Measurements from ENCODE around the gene IFIT2. TPM values are rescaled to one million over a fixed set of nuclear protein-coding genes. Genes with fewer than 3 reads are reported as not detected.
"Not testable (repeated sequence)": the region's sequence is repeated elsewhere in the genome, so short reads cannot be mapped to it uniquely, and the experiment has no call there.

IFIT2 gene
- total RNA-seq, 4 donors from 2014 or later, result 0.67 to 2.2 (median 1.9) TPM

DNA sequence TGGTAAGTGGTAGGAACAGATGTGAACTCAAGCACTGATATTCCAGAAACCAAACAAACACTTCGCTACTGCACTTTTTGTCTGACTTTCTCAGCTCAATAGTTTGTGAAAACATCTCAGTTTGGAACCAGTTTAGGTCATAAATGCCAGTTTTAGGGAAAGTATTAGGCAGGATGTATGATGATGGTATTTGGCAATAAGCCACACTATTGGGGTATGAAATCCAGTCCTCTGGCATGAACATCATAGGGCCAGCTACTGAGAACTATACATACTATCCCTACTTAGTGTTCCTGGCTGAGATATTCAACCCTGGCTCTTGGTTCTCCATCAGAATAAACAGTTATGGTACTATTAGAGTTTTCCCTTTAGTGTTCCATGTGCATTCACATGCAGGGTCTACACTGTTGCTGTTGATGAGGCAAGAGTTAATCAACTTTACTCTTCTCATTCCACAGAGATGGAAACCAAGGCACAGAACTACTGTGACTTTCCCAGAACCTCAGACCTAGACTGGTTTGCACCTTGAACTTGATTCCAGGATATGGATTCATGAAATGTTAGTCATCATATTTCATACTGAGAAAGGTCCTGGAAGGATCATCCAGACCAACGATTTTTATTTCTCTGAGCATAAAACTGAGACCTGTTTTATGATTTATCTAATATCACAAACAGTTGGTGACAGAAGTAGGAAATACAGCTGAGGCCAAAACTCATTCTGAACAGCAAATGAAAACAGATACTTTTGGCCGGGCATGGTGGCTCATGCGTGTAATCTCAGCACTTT, 20.0 kb upstream of the IFIT2 start:
- H3K4me3 ChIP-seq (ENCODE audit: low read depth, poor library complexity, severe bottlenecking), result no peak overlapping the region
- 68 to 78% methylated on average over 4 of the region's 4 CpGs for whole genome bisulfite sequencing, 2 donors
- DNase-seq (ENCODE audit: low spot score in 2 of 2), result no peak
- TF ChIP-seq POLR2A (IDR thresholded peaks at IDR 0.05) (no peak), CTCF (IDR thresholded peaks at IDR 0.05) (no peak)
- intact Hi-C loops (cut with DNase I; ENCODE audit: low total_unique reads), result no loop called here

DNA sequence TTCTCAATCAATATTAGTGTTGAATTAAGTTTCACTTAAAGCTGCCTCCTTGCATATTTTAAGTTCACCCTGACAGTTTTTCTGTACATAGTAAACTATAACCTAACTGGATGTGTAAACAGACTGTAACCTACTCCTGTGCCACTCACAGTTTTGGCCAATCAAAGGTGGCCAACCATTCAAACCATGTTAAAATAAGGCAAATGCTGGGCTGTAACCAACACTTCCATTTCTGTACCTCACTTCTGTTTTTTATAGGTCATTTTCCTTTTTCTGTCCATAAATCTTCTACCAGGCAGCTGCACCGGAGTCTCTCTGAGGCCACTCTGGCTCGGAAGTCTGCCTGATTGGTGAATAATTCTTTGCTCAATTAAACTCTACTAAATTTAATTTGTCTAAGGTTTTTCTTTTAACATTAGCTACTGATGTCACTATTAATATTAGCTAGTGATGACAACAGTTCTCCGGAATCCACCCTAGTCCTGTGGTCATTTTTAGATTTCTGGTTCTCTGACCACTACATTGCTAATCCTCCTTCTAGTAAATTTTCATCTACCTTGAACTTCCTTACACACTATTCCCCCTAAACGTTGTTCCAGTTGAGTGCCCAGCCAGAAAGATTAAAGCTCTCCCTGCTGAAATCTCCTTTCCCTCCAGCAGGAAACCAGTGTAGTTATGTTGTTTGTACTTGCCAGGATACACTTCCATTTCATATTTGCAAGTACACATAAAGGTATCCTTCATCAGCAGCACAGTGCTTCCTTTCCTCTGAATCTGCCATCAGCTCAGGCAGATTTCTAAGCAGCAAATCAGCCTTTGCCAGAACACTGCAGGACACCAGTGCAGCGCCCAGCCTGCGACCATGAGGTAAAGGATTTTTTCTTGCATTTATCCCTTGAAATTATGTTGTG, 18.6 kb upstream of the IFIT2 start:
- WGBS, 2 donors, result 46 to 48% methylated on average over 6 of the region's 6 CpGs

GRCh38 chr10:89283936-89284475, 17.8 kb upstream of the IFIT2 start:
- intact Hi-C loops (cut with DNase I; ENCODE audit: low total_unique reads), result no loop called here
- TF ChIP-seq POLR2A (IDR thresholded peaks at IDR 0.05), result no peak
- no peak for TF ChIP-seq CTCF (IDR thresholded peaks at IDR 0.05)
- whole genome bisulfite sequencing, 2 donors, result 26 to 27% methylated on average over 4 of the region's 4 CpGs
- H3K4me3 ChIP-seq (ENCODE audit: low read depth, poor library complexity, severe bottlenecking), result no peak overlapping the region
- peak in 1 of 2 donors; percentile 74 for DNase-seq (ENCODE audit: low spot score in 2 of 2)

More for the DNA sequence above, 18.6 kb upstream of the IFIT2 start:
- intact Hi-C loops (cut with DNase I; ENCODE audit: low total_unique reads), result no loop called here
- TF ChIP-seq POLR2A (IDR thresholded peaks at IDR 0.05), result no peak
- TF ChIP-seq CTCF (IDR thresholded peaks at IDR 0.05), result no peak
- H3K4me3 ChIP-seq (ENCODE audit: low read depth, poor library complexity, severe bottlenecking), result no peak overlapping the region
- no peak for DNase-seq (ENCODE audit: low spot score in 2 of 2)

DNA sequence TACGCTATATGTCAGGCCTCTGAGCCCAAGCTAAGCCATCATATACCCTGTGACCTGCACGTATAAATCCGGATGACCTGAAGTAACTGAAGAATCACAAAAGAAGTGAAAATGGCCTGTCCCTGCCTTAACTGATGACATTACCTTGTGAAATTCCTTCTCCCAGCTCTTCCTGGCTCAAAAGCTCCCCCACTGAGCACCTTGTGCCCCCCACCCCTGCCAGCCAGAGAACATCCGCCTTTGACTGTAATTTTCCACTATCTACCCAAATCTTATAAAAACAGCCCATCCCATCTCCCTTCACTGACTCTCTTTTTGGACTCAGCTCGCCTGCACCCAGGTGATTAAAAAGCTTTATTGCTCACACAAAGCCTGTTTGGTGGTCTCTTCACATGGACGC, 17.1 kb upstream of the IFIT2 start:
- H3K4me3 ChIP-seq (ENCODE audit: low read depth, poor library complexity, severe bottlenecking); intact Hi-C loops (cut with DNase I; ENCODE audit: low total_unique reads); DNase-seq (ENCODE audit: low spot score in 2 of 2): not testable (repeated sequence)
- WGBS, 2 donors, result 91 to 92% methylated on average over 6 of the region's 6 CpGs

DNA sequence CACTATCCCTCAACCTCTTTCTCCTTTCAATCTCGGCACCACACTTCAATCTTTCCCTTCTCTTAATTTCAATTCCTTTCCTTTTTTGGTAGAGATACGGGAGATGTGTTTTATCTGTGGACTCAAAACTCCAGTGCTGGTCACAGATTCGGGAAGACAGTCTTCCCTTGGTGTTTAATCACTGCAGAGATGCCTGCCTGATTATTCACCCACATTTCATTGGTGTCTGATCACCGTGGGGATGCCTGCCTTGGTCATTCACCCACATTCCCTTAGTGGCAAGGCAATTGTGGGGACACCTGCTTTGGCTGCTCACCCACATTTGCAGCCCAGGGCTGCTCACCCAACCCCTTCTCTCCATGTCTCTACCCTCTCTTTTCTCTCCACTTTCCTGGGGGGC, 16.5 kb upstream of the IFIT2 start:
- intact Hi-C loops (cut with DNase I; ENCODE audit: low total_unique reads); H3K4me3 ChIP-seq (ENCODE audit: low read depth, poor library complexity, severe bottlenecking); DNase-seq (ENCODE audit: low spot score in 2 of 2): not testable (repeated sequence)
- 77 to 86% methylated on average over 4 of the region's 4 CpGs for WGBS, 2 donors

- no peak for DNase-seq (ENCODE audit: low spot score in 2 of 2)
- H3K4me3 ChIP-seq (ENCODE audit: low read depth, poor library complexity, severe bottlenecking), result no peak overlapping the region
- 82 to 89% methylated on average over 3 of the region's 3 CpGs for WGBS, 2 donors
- no peak for TF ChIP-seq CTCF (IDR thresholded peaks at IDR 0.05)
- TF ChIP-seq POLR2A (IDR thresholded peaks at IDR 0.05), result no peak
- intact Hi-C loops (cut with DNase I; ENCODE audit: low total_unique reads), result no loop called here
Observed at GRCh38 chr10:89294721-89295239, 7.1 kb upstream of the IFIT2 start.
